Neural cell (in vitro differentiated cells): Measurements from ENCODE around the gene AGFG1. TPM values are rescaled to one million over a fixed set of nuclear protein-coding genes. Genes with fewer than 3 reads are reported as not detected.

Experiments
- H2AFZ ChIP-seq: fragments of 200-600, 300-800 bp; sonication (generic), shearing (Covaris generic); 2 replicates; pipeline ENCODE4 v1.6.0; 2014; ENCODE audit warnings: low read depth, mild to moderate bottlenecking, antibody characterized with exemption, low read length, moderate library complexity
- H3F3A ChIP-seq: fragments of 200-600 bp; shearing (Covaris generic); 2 replicates; pipeline ENCODE4 v1.6.1; 2016; ENCODE audit warnings: mild to moderate bottlenecking, moderate library complexity, mixed read lengths, antibody characterized with exemption, low read length; ENCODE audit not compliant: insufficient read depth, poor library complexity, severe bottlenecking
- H3K27ac ChIP-seq: fragments of 200-600, 300-800 bp; sonication (generic), shearing (Covaris generic); 2 replicates; pipeline ENCODE4 v1.5.1; 2014; ENCODE audit warnings: mild to moderate bottlenecking, low read length, moderate library complexity
- H3K27me3 ChIP-seq: fragments of 300-800, 200-600 bp; sonication (generic), shearing (Covaris generic); 2 replicates; pipeline ENCODE4 v1.6.0; 2014; ENCODE audit warnings: mild to moderate bottlenecking, low read depth, low read length, moderate library complexity; ENCODE audit not compliant: insufficient read depth
- H3K36me3 ChIP-seq: fragments of 300-800, 200-600 bp; sonication (generic), shearing (Covaris generic); 2 replicates; pipeline ENCODE4 v1.5.1; 2014; ENCODE audit warnings: mild to moderate bottlenecking, antibody characterized with exemption, low read length, moderate library complexity; ENCODE audit not compliant: insufficient read depth
- H3K4me2 ChIP-seq: fragments of 300-800, 200-600 bp; sonication (generic), shearing (Covaris generic); 2 replicates; pipeline ENCODE4 v1.6.0; 2014; ENCODE audit warnings: mild to moderate bottlenecking, low read length
- H3K4me3 ChIP-seq: fragments of 300-800, 200-600 bp; sonication (generic), shearing (Covaris generic); 2 replicates; pipeline ENCODE4 v1.5.1; 2014; ENCODE audit warnings: mild to moderate bottlenecking, low read length, moderate library complexity
- H3K79me2 ChIP-seq: fragments of 200-600 bp; shearing (Covaris generic); replicated peaks from 2 replicates; pipeline ENCODE4 v1.6.0; 2014; ENCODE audit warnings: mild to moderate bottlenecking, low read length, moderate library complexity; ENCODE audit not compliant: insufficient read depth
- H3K9ac ChIP-seq: fragments of 300-800, 200-600 bp; sonication (generic), shearing (Covaris generic); 2 replicates; pipeline ENCODE4 v1.6.1; 2016; ENCODE audit warnings: mild to moderate bottlenecking, low read length, mixed read lengths
- H3K9me2 ChIP-seq: fragments of 200-600 bp; shearing (Covaris generic); 2 replicates; pipeline ENCODE4 v1.6.1; 2016; ENCODE audit warnings: mild to moderate bottlenecking, low read length, mixed read lengths; ENCODE audit not compliant: insufficient read depth
- H3K9me3 ChIP-seq: fragments of 200-600, 300-800 bp; sonication (generic), shearing (Covaris generic); 2 replicates; pipeline ENCODE4 v1.6.1; 2016; ENCODE audit warnings: mild to moderate bottlenecking, mixed run types, low read length, moderate library complexity, mixed read lengths
- H4K20me1 ChIP-seq: fragments of 200-600 bp; shearing (Covaris generic); 2 replicates; pipeline ENCODE4 v1.6.1; 2016; ENCODE audit warnings: mild to moderate bottlenecking, mixed run types; ENCODE audit not compliant: insufficient read depth
- CTCF ChIP-seq: fragments of 450-650 bp; IDR thresholded peaks from 2 replicates; pipeline ENCODE4 v1.5.1; 2014; ENCODE audit warnings: antibody characterized with exemption, mild to moderate bottlenecking, moderate library complexity; ENCODE audit not compliant: poor library complexity, severe bottlenecking
- EP300 ChIP-seq: fragments of 450-650 bp; conservative IDR thresholded peaks from 2 replicates; pipeline ENCODE4 v1.6.1; 2014; ENCODE audit warnings: antibody characterized with exemption, mild to moderate bottlenecking, moderate library complexity; ENCODE audit not compliant: poor library complexity, severe bottlenecking
- EZH2 ChIP-seq: fragments of 200-600, 300-800 bp; shearing (Covaris generic), sonication (generic); IDR thresholded peaks from 2 replicates; pipeline ENCODE4 v1.6.1; 2014; ENCODE audit warnings: antibody characterized with exemption, low read length, borderline replicate concordance, mild to moderate bottlenecking; ENCODE audit not compliant: insufficient read depth, poor library complexity, severe bottlenecking
- MXI1 ChIP-seq: fragments of 450-650 bp; conservative IDR thresholded peaks from 2 replicates; pipeline ENCODE4 v1.6.1; 2014; ENCODE audit warnings: antibody characterized with exemption, mild to moderate bottlenecking; ENCODE audit not compliant: poor library complexity, severe bottlenecking
- POLR2AphosphoS5 ChIP-seq: IDR thresholded peaks from 2 replicates; pipeline ENCODE4 v1.6.1; 2012
- RAD21 ChIP-seq: fragments of 450-650 bp; conservative IDR thresholded peaks from 2 replicates; pipeline ENCODE4 v1.6.1; 2014; ENCODE audit warnings: antibody characterized with exemption, mild to moderate bottlenecking, moderate library complexity
- REST ChIP-seq: IDR thresholded peaks from 2 replicates; pipeline ENCODE4 v1.6.1; 2012; ENCODE audit warnings: borderline replicate concordance
- SMC3 ChIP-seq: fragments of 450-650 bp; conservative IDR thresholded peaks from 2 replicates; pipeline ENCODE4 v1.6.1; 2014; ENCODE audit warnings: antibody characterized with exemption, mild to moderate bottlenecking, moderate library complexity; ENCODE audit not compliant: poor library complexity
- TAF1 ChIP-seq: IDR thresholded peaks from 2 replicates; pipeline ENCODE4 v1.6.1; 2012; ENCODE audit warnings: low read depth
- polyA plus RNA-seq: library from polyadenylated mRNA; depleted of rRNA; stranded (reverse); fragments of >200 nt; gene quantifications from 2 replicates; pipeline ENCODE4 v1.2.3, GENCODE V29; 2014

AGFG1 gene
- polyA plus RNA-seq, 1 donor from 2014 or later: 106 TPM

GRCh38 chr2:227511239-227511930 lies 39.4 kb downstream of the AGFG1 start:
- H4K20me1 ChIP-seq: no peaks in the 10 kb centered on the region
- H2AFZ ChIP-seq: no peak overlapping the region
- H3K36me3 ChIP-seq: no peaks in the 10 kb centered on the region
- no peaks in the 10 kb centered on the region for H3K9me3 ChIP-seq
- H3K9me2 ChIP-seq: no peaks in the 10 kb centered on the region
- H3K9ac ChIP-seq: no peak overlapping the region
- peaks cover 79% of the 10 kb centered on the region for H3K79me2 ChIP-seq
- no peak overlapping the region for H3K27ac ChIP-seq
- H3K27me3 ChIP-seq: no peaks in the 10 kb centered on the region
- TF ChIP-seq RAD21: no peak
- TF ChIP-seq EP300: no peak
- no peak for TF ChIP-seq TAF1
- H3K4me3 ChIP-seq: no peak overlapping the region
- H3K4me2 ChIP-seq: no peak overlapping the region
- H3F3A ChIP-seq: no peaks in the 10 kb centered on the region

GRCh38 chr2:227511955-227512354 lies 40.0 kb downstream of the AGFG1 start:
- H3K27ac ChIP-seq: no peak overlapping the region

More at GRCh38 chr2:227511955-227512354, 40.0 kb downstream of the AGFG1 start:
- no peak overlapping the region for H2AFZ ChIP-seq
- H3K79me2 ChIP-seq: peaks cover 73% of the 10 kb centered on the region
- H3K4me2 ChIP-seq: no peak overlapping the region
- no peak for TF ChIP-seq CTCF
- no peak for TF ChIP-seq EP300
- no peak for TF ChIP-seq POLR2AphosphoS5
- no peak for TF ChIP-seq EZH2
- no peak for TF ChIP-seq REST
- no peak for TF ChIP-seq SMC3
- TF ChIP-seq MXI1: no peak
- no peak for TF ChIP-seq TAF1
- no peak for TF ChIP-seq RAD21
- H4K20me1 ChIP-seq: no peaks in the 10 kb centered on the region
- H3K4me3 ChIP-seq: no peak overlapping the region
- no peaks in the 10 kb centered on the region for H3K9me3 ChIP-seq
- no peak overlapping the region for H3K9ac ChIP-seq
- H3K36me3 ChIP-seq: no peaks in the 10 kb centered on the region
- H3K27me3 ChIP-seq: no peaks in the 10 kb centered on the region
- H3F3A ChIP-seq: no peaks in the 10 kb centered on the region
- no peaks in the 10 kb centered on the region for H3K9me2 ChIP-seq
